CD4-positive, alpha-beta T cell treated with Interleukin-4 for 1 hour (primary cell): Measurements from ENCODE around the gene CAMK2B.
A peak's percentile ranks its signal among the peaks of the same experiment; 100 is the strongest.

ENCODE experiments used
- DNase-seq, 2 donors: peaks; one replicate each; pipeline ENCODE4 v3.0.0-alpha.2; 2020 to 2022

Gene CAMK2B

DNA sequence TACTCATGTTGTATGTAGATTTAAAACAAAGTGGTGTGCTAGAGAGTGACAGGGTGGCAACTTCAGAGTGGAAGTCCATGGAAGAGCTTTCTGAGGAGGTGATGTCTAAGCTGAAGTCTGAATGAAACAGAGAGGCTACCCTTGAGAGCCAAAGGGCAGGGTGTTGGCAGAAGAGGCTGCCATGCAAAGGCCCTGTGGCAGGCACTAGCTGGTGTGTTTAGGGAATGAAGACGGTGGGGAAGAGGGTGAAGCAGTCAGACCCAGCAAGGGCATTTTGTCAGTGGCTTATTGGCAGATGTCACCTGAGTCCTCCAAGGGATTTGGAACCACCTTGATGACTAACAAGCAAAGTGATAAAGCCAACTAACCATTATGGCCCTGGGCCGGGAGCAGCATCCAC is 3.7 kb upstream of the CAMK2B start:
- no peak for DNase-seq

DNA sequence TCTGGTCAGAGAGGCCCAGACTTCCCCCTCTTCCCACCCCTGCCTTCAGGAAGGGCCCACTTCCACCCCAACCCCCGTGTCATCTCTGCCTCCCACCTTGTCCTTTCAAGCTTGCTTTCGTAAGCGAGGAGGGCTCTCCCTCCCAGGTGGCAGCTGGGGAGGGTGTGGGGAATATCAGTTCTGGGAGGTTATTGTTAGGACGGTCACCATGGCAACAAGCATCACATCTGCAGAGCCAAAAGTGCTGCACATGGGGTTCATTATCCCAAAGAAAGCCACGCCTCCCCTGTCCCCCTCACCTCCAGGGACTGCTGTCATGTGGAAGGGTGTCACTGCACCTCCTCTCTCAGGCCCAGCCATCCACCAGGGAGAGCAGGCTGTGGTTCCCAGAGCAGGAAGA is 2.6 kb upstream of the CAMK2B start:
- DNase-seq: no peak

DNA sequence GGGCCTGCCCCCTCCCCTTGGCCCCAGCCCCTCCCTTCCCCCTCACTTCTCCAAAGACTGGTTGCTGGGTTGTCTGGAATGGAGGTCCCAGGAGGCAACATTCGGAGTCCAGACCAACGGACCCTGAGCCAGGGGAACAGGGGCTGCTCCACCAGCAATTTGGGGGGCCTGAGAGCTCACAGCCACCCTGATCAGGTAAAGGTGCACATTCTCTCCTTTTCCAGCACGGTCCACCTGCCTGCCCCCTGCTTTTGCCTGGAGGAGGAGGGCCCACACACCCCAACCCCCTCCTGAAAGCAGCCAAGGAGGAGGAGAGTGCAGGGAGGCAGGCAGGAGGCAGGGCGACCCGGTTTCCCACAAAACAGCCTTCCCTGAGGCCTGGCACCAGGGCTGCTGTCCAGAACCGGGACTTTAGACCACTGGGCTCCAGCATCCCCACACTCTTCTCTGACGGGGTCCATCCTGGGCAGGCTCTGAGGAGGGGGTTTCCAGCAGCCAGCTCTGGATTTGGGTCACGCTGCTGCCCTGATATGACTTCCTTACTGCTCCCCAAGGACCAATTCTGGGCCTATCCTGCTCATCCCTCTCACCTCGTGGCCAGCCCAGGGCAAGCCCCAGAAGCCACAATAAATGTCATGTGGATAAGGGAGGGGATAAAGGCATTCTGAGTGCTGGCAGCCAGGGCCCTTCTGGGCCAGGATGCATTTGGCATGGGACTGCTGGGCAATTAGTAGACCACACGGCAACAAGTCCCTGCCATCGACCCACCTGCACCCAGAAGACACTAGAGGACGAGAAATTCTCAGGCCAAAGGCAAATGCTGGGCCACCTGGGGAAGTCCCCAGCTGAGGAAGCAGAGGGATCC is 1.1 kb upstream of the CAMK2B start:
- DNase-seq: no peak

DNA sequence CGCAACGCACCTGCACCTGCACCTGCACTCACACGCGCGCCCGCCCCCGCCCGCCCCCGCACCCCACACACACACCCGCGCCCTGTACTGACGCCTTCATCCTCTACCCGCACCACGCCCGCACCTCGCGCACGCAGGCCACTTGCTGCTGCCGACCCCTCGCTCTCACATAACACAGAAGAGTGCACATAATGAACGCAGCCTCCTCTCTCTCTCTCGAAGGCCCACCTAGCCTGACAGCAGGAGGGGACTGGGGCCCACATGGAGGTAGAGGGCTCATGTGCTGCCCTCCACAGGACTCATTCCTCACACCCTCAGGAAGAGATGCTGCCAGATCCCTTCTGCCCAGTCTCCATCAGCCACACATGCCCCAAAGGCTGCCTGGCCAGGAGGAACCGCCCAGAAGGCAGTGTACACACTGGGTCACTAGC is 432 bp upstream of the CAMK2B start:
- DNase-seq: no peak

DNA sequence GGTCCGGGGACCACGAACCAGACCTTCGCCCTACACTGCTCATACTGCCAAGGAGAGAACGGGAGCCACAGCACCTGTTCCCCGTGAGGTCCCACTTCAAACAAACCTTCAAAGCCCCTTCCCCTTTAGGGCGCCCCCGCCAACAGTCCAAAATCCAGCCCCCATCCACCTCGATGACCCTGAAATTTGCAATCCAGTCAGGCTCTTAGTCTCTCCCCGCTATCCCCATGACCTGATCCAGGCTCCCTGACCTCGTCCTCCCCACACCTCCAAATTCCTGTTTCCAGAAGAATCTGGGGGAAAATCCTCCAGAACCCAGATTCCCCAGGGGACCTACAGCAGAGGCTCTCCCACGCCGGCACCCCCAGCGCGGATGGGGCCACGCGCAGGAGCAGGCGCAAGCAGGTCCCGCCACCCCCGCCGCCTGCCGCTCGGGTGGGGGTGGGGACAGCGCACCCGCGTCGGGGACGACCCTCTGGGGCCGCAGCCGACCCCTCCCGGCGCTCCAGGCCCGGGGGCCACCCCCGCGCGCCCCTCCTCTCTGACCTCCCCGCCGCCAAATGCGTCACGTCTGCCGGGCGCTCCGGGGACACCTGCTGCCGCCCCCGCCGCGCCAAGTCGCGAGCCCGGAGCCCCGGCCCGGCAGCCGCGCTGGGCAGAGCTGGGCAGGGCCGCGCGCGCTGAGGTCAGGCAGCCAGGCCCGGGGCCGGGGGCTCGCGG is 753 bp downstream of the CAMK2B start:
- no peak for DNase-seq

DNA sequence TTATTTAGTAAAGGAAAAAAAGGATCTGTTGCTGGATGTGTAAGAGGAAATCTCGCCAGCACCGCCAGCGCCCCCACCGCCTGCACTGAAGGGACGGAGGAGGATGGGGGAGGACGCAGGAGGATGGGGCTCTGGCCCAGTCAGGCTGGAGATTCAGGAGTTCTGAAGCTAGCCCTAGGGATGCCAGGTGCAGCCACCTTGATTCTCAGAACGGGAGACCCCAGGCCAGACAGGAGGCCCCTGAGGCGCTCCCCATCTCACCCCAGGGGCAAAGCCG is 1.3 kb downstream of the CAMK2B start:
- DNase-seq: no peak

DNA sequence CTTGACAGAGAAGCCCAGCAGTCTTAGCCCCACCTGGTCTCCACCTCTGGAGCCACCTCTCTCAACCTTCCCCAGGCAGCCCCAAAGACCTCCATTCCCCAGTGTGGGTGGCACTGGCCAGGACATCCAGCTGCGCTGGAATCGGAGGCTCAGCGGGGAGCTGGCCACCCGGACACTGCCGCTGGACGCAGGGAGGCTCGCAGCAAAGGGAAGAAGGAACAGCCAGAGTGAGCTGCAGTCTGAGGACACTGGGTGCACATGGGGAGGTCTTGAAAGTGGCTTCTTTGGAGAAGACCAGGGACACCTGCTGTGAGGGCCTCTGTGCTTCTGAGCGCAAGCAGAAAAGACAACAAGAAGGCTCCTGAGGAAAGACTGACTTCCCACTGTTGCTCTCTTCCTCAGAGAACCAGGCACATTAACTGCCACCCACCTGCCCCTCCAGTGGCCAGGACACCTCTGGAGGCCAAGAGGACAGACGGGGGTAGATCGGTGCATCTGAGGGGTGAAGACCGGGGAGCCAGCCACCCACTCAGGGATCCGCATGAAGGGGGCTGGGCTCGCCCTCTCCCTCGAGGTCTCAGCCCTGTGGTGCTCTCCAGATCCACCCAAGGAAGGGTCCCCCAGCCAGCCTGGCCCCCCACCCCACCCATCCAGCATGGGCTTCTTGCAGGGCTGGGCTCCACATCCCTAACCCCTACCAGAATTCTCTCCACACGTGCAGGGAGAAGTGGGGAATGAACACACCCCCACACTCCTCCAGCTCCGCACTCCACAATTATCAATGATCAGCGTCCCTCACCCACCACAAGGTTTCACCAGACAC is 1.8 kb downstream of the CAMK2B start:
- DNase-seq: no peak

DNA sequence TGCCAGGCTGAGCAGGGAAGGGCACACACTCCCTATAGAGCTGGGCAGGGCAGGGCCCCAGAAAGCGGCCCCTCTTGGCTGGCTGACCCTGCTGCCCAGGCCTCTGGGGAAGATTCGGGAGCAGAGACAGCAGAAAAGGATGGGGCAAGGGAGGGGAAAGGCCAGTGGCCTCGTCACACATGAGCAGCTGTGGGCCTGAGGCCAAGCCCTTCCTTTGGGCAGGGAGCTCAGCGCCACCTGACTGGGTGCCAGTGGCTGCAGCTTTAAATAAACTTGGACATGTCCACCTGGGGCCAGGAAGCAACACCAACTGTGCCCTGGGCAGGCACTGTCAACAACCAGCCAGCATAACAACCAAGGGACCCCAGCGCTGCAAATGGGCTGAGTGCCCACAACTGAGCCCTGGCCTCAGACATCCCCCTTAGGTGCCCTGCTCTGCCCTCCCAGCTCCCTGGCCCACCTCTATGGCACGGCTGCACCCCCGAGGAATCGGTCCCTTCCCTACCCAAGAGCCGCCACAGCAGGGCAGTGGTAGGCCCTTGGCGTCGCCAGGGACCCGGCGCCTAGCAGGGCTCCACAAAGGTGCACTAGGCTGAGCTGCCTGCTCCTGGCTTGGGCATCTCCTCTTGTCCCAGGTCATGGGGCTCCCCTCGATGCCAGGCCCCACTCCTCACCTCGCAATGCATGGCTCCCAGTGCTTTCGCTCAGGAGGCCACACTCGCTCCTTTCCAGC is 2.6 kb downstream of the CAMK2B start:
- DNase-seq: no peak

DNA sequence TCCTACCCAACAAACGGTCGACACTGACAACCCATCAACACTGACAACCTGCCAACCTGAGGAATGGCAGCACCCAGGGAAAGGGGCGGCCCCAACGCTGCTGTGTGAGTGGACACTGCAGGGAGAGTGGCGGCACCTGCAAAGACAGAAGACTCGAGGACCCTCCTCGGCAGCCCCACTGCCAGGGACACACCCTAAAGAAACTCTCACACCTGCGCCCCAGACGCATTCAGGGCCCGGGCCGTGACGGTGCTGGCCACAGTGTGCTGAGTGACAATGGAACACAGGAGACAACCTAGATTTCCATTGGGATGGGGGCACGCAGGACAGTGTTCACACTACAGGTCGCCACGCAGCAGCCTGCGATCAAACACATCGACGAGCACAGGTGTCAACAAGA is 3.6 kb downstream of the CAMK2B start:
- DNase-seq: no peak

DNA sequence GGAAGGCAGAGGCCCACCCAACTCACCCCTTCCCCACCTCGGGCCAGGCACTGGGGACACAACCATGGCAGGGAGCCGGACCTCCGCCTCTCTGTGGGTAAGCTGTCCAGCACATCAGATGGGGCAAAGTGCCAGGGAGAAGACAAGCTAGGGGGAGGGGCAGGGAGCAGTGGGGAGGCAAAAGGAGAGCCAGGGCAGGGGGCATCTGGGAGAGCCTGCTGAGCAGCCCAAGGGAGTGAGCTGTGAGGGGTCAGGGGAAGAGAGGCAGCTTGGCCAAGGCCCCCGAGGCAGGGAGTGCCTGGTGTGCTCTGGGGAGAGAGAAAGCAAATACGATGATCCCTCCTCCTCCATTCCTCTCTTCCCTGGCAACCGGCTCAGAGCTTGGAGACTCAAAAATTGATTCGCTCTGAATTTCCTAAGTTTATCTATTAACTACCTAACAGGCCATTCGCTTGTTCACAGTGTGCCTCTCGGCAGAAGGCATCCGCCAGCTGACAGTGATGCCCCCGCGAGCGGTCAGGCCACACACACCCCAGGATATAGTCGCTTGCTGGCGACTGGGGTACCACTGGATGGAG is 4.5 kb downstream of the CAMK2B start:
- no peak for DNase-seq

DNA sequence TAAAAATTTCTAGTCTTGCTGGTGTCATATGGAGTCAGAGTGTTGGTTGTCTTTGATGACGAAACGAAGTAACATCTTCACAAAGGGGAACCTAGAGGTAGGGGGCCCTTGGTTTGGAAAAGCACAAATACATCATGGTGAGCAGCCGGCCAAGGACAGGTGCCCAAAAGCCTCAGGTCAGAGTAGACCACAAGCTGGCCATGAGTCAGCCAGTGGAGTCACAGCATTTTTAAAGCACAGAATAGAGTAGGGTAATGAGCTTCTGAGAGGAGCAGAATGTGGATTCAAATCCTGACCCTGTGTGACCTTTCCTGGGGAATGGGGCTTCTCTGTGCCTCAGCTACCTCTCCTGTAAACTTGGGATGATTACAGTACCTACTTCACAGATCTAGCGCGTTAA is 5.3 kb downstream of the CAMK2B start:
- DNase-seq: no peak

DNA sequence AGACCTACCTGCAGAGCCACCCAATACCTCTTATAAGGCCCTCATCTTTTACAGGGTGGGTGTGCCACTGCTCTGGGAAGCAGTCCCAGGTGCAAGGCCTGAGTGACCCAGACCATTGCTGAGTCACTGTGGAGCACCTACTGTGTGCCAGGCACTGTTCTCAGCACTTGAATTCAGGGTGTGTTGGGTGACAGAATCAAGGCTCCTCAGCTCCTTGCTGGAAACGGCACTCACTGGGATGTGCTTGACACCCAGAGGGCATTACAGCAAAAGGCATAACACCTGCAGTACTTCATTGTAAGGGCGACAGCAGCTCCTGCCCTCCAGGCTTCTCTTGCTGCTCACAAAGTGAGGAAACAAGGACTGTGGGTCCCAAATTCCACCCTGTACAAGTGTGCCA is 7.1 kb downstream of the CAMK2B start:
- no peak for DNase-seq

DNA sequence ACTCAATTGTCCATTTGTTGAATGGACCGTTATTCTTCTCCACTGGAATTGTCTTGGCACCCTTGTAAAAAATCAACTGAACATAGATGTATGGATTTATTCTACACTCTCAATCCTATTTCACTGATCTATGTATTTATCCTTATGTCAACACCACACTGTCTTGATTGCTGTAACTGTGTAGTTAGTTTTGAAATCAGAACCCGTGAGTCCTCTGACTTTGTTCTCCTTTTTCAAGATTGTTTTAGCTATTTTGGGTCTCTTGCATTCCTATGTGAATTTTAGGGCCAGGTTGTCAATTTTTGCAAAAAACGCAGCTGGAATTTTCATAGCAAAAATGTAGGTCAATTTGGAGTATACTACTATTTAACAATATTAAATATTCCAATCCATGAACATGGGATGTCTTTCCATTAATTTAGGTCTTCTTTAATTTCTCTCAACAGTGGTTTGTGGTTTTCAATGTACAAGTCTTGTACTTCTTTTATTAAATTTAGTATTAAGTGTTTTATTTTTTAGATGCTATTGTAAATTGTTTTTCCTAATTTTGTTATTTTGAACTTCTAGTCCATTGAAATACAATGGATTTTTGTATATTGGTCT is 10.0 kb downstream of the CAMK2B start:
- DNase-seq: no peak

DNA sequence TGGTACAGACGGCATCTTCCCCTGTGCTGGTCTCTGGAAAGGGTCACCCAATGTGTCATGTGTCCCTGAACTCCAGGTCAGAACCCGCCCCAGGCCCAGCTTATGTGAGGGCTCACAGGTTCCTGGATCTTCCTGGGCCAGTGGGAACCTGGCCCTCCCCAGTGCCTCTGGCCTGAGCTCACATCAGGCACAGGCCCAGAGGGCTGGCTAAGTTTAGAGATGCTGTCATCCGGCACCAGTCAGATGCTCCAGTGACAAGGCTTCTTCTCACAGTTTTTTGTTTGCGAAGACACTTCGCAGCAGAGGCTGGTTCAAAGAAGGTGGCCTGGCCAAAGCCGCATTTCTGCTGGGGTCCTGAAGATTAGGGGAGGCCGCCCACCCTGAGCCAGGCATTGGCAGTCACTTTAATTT is 11.8 kb downstream of the CAMK2B start:
- DNase-seq: no peak

DNA sequence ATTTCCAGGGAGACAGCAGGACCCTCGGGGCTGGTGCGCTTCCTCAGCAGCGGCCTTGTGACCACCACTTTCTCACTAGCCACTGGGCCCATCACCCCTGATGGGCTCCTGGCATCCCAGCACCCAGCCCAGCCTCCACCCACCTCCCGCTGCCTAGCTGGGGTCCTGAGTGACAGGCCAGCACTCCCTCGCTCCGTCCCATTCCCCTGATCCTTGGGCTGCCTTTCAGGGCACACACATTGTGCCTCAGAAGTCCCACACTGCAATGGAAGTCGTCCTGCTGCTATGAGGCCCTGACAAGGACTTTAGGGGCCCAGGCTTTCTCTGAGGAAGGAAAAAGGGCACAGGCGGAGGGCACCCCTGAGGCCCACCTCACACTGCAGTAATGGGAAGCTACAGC is 12.4 kb downstream of the CAMK2B start:
- no peak for DNase-seq

DNA sequence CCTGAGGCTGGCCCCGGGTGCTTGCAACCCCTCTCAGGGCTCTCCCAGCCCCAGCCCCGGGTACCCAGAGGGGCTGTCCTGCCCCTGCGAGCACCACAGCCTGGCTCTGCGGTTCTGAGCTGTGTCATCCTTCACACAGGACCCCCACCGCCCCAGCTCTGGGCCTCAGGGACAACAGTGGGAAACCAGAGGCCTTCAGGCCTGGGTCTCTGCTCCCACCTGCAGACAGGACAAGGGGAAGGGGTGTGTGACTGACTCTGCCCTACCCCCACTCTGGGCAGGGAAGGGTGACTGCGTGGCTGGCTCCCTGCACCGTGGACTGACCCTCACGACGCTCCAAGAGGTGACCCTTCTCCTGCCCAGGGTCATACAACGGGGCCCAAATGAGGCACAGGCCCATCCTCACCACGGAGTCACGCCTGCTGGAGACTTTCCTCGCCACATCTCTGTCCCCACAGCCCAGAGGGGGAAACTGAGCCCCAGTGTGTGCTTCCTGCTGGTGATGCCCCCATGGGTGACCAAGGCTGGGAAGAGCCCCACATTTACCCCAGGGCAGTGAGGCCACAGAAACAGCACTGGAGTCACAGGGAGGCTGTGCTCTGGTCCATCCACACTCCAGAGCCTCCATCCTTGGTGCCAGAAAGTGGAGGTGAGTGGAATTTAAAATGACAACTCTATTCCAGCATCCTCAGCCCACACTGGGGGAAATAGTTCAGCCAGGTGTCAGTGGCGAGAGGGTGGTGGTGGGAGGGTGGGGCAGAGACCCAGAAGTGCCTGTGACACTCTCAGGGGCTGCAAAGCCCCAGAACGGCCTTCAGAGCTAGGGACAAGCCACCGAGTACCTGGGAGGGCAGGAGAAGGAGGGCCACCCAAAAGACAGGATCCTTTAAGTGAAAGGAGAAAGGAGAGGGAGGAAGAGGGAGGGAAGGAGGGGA is 13.6 kb downstream of the CAMK2B start:
- DNase-seq: no peak

DNA sequence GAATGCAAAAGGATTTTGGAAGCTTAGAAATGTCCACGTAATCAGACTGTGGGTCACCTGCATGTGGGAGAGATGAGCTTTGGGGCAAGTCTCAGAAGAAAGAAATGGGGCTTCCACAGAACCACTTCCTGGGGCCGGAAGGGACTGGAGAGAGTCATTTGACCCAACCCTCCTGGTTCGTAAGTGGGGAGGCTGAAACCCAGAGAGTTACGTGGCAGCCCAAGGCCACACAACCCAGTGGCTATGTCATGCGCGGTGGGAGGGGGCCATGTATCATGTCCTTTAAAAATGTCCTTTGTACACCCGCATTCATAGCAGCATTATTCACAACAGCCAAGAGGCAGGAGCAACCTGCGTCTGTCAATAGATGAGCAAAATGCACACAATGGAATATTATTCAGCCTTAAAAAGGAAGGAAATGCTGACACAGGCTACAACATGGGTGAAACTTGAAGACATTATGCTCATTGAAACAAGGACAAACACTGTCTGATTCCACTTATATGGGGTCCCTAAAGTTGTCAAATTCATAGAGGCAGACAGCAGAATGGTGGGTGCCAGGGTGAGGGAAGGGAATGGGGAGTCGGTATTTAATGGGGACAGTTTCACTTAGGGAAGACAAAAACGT is 15.1 kb downstream of the CAMK2B start:
- DNase-seq: no peak

DNA sequence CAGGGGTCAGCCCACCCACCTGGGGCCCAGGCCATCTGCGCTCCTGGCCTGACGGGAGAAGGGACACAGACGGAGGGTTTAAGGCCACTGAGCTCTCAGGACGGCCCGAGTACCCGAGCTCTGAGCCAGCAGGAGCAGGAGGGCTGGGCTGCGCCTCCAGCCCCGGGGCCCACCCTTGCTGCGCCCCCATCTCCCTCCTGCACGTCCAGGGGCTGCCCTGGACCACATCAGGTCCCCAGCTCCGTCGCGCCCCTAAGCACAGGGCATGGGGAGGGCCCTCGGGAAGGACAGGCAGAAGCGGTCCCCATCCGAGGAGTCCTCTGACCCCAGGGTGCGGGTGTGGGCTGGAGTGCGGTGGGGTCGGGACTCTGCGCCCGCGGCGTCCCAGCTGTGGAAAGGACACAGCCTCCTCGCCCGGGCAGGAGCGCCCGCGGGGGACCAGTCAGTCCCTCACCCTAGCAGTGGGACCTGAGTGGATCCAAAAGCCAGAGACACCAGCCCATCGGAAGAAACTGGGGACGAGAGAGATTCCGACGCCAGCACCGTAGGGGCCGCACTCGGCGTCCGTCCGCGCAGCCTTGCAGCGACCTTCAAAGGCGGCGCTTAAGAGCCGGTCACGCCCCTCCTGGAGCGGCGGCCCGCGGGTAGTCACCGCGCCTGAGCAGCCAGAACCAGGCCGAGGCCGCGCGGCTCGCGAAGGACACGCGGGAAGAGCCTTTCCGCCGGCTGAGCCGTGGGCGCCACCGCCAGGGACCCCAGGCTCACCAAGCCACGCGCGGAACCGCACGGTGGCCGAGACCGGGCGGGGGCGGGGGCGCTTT is 15.9 kb downstream of the CAMK2B start:
- DNase-seq: peak in 1 of 2 donors; percentile 9

DNA sequence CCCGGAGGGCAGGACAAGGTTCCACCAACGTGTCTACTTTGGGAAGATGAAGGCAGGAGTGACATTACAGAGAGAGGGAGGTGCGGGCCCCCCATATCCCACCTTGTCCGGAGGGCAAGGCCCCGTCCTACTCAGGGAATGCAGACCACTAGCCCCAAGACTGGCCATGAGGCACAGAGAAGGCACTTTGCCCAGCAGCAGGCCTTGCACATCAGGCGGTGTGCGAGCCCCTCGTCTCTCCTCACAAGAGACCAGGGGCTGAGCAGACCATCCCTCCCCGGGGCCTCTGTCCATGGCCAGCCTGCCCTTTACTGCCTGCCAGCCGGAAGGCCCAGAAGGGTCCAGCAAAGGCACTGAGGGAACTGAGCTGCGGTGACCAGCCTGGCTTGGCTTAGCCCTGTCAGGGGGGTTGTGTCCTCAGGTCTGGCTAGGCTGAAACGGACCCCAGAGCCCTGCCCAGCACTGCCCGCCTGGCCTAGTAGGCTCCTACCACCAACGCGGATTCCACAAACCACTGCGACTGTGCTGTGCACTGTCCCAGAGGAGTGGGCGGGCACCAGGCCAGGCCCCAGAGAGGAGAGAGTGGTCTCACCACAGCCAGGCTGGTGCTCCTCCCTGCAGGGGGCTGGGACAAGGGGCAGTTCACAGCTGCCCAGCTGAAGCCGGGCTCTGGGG is 16.7 kb downstream of the CAMK2B start:
- no peak for DNase-seq
